ENCODE measurements around the gene CLDN19. TPM values are rescaled to one million over a fixed set of nuclear protein-coding genes. Genes with fewer than 3 reads are reported as not detected.

The CLDN19 gene
- polyA plus RNA-seq (ENCODE audit: insufficient read length in 4 of 4), result 100 to 1,000 TPM in 2 of 4 donors, 10 to 100 TPM in 2; 88.5 to 111 (median 102) TPM

DNA sequence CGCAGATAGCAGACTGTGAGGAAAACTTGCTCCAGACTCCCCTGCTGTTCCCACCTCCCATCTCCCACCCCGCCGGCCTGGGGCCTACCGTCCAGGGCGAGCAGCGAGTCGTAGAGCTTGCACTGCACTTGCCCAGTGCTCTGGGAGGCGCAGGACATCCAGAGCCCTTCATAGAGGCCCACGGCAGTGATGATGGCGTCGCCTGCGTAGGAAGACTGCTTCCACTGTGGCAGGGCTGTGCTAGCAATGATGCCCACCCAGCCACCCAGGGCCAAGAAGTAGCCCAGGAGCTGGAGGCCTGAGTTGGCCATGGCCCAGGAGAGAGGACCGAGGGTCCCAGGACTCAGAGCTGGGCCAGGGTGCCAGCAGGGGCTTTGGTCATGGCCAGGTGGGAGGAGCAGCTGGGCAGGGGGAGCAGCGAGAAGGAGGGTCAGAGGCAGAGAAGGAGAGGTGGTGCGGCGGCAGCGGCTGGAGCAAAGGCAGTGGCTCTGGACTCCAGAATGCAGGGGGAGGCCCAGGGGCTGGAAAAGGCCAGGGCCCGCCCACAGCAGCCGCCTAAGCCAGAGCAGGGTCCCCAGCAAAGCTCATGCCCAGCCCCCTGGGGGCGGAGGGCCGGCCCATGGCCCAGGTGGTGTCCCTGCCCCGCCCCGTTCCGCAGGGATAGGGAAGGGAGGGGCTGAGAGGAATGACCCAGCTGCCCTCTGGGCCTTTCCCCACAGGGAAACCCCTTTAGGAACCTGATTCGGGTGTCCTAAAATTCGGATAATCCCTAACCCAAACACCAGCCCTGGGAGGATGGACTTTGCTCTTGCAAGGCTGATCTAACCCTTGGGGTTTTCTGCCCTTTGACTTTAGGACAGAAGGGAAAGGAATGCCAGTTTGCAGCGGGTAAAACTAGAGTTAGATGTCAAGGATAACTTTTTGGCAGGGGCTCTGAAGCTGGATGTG lies at the start of gene CLDN19:
TSS of gene CLDN19 (minus strand) at position 484 of the 948 bp plus-strand sequence. CDS start at position 311, 173 bp downstream.
- DNase-seq (ENCODE audit: low read depth in 4 of 4, low spot score in 3 of 4), result peak in 1 of 4 donors; percentile 56

DNA sequence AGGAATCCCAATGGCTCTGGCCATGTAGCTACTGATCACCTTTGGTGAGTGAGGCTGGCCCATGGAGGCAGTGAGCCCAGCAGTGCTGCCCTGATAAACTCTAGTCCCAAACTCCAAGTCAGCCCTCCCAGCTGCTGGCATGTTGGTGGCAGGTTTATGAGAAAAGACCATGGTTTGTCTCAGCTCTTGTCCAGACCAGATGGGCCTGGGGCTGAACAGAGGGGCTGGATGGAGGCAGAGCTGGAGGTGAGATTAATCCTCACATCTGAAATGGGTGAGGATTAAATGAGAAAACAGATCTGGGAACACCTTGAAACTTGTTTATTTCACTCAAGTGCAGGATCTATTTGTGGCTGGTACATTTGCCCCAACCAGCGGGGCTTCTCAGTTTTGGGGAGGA lies 48.0 kb upstream of the CLDN19 start:
- no peak for DNase-seq (ENCODE audit: low read depth in 4 of 4, low spot score in 3 of 4)

DNA sequence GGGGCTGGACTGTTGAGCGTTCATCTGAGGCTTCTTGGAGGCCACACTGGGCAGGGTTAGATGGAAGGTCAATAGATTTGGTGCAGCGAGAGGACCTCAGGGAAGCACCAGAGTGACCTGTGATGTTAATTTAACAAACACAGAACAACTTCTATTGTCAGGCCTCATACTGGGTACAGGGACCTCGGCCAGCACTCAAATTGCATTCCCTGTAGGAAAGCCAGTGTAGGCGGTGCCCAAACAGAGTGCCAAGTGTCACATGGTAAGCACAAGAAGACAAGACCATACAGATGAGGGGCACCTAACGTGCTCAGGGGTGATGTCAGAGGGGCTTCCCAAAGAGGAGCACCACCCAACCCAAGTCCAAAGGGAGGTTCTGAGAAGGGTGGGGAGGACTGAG lies 46.1 kb upstream of the CLDN19 start:
- DNase-seq (ENCODE audit: low read depth in 4 of 4, low spot score in 3 of 4), result no peak

DNA sequence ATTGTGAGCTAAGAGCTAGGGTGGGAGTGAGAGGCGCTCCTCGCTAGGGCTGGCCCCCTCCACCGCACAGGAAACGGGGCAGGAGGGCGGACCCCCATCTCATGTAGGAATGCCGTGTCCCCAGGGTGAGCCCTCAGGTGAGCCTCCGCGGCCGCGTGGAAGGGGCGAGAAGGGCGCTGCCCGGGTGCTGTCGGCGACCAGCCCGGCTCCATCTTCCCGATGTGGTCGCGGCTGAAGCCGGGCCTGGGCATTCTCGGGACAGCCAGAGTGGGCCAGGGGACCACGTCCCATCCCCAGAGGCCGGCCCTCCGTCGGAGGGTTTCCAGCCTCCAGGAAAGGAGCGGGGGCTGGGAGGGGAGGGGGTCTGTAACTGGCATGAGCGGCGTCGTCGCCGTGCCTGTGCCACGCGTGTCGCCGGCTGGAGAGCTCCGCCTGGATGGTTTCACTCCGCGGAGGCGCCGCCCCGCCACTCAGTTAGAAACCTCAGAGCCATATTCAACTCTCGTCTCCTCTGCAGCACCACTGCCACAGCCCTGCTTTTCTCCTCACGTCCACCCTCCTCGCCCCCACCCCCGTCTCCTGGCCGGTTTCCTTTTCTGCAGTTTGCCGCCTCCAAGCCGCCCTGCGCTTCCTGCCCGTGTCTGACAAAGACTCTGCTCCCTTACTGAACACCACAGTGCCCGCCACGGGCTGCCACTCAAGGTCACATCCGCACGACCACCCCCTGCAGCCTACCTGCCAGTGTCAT lies 45.1 kb upstream of the CLDN19 start, which contains the start of gene TMEM269:
TSS of gene TMEM269 (plus strand) at position 46 of the 748 bp plus-strand sequence. CDS start 4,903 bp downstream, outside the sequence.
- DNase-seq (ENCODE audit: low read depth in 4 of 4, low spot score in 3 of 4), result peak in 1 of 4 donors; percentile 10

DNA sequence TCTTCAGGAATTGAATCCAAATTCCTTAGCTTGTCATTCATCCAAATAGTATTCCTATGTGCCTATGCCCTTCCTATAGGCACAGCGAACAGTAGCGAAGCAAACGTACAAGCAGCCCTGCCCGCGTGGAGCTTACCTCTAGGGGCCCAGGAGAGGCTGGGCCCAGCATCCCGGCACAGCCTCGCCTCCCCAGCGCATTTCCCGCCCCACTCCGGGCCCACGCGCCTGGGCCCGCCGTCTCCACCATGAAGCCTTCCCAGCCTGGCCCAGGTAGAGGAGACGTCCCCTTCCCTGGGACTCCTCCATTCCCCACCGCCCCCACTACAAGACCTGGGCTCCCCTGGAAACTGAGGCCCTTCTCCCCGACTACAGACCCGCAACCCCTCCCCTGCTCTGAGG lies 44.5 kb upstream of the CLDN19 start:
- no peak for DNase-seq (ENCODE audit: low read depth in 4 of 4, low spot score in 3 of 4)

GRCh38 chr1:42783092-42783491 lies 43.1 kb upstream of the CLDN19 start:
- DNase-seq (ENCODE audit: low read depth in 4 of 4, low spot score in 3 of 4), result no peak

GRCh38 chr1:42780176-42780575 lies 40.1 kb upstream of the CLDN19 start:
- DNase-seq (ENCODE audit: low read depth in 4 of 4, low spot score in 3 of 4), result no peak

- DNase-seq (ENCODE audit: low read depth in 4 of 4, low spot score in 3 of 4), result no peak
Measured at GRCh38 chr1:42779725-42780124, 39.7 kb upstream of the CLDN19 start.

DNA sequence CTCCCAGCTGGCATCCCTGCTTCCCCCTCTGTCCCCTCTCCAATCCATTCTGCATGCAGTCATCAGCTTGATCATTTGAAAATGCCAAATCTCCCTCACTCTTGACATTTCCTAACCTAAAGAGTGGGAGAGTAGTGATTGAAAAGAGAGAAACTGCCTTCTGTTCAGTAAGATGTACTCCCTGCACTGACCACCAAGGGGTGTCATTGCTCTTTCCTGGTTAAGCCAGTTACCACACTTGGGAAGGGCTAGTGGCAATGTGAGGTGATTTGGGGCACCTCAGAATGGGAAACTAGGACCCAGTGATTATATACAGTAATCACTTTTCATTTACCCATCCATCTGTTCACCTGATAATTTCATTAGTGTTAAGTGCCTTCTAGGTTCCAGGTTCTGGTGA lies 37.8 kb upstream of the CLDN19 start:
- no peak for DNase-seq (ENCODE audit: low read depth in 4 of 4, low spot score in 3 of 4)

GRCh38 chr1:42776502-42776901 lies 36.5 kb upstream of the CLDN19 start:
- DNase-seq (ENCODE audit: low read depth in 4 of 4, low spot score in 3 of 4), result no peak

- no peak for DNase-seq (ENCODE audit: low read depth in 4 of 4, low spot score in 3 of 4)
Measured at GRCh38 chr1:42774928-42775526, 35.0 kb upstream of the CLDN19 start.

DNA sequence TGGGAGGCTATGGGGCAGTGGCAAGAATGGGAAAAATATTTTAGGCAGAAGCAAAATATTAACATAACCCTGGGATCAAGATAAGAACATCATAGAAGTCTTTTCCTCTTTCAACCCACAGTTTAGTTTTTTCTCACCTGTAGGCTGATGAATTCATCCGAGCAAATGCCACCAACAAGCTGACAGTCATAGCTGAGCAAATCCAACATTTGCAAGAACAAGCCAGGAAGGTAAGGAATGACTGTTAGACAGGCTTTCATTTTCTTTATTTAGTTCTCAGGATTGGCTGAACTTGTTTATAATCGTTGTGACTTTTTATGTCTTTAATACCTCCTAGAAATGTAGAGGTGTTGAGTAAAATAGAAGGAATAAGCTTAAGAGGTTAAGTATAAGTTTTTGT lies 33.4 kb upstream of the CLDN19 start:
- no peak for DNase-seq (ENCODE audit: low read depth in 4 of 4, low spot score in 3 of 4)

GRCh38 chr1:42769811-42770210 lies 29.8 kb upstream of the CLDN19 start:
- DNase-seq (ENCODE audit: low read depth in 4 of 4, low spot score in 3 of 4), result no peak

GRCh38 chr1:42768172-42768571 lies 28.1 kb upstream of the CLDN19 start:
- DNase-seq (ENCODE audit: low read depth in 4 of 4, low spot score in 3 of 4), result no peak

- no peak for DNase-seq (ENCODE audit: low read depth in 4 of 4, low spot score in 3 of 4)
Measured at GRCh38 chr1:42767510-42768000, 27.5 kb upstream of the CLDN19 start.

DNA sequence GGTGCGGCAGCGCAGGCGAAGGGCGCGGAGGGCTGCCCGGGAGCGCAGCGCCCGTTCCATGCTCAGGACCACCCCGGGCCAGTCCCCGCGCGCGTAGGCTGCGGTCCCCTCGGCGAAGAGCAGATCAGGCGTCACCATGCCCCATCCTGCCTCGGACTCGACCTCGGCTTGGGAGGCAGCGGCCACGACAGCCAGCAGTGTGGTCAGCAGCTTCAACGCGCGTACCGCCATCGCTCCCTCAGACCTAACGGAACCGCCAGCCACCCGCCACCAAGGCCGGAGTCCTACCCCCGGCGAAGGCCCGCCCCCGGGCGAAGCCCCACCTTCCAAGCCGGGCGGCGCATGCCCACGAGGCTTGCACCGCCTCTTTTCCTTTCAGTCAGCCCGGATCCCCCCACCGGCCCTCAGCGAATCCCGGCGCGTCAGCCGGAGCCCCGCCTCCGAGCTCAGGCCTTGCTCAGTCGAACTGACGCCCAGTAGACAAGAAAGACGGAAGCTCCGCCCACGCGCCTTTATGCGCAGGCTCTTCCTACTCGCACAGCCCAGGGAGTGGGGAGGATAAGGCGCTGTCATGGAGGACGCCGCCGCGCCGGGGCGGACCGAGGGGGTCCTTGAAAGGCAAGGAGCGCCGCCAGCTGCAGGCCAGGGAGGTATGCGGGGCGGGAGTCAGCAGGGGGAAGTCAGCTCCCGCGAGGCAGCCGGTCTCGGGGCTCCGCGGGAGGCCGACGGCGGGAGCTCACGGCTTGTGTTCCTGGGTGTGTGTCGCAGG lies 26.9 kb upstream of the CLDN19 start, which contains the start of the genes C1orf50 and P3H1:
TSS of gene C1orf50 (plus strand) at position 509 of the 769 bp plus-strand sequence. CDS start at position 572, 63 bp downstream.
TSS of gene P3H1 (minus strand) at position 288 of the 769 bp plus-strand sequence. CDS start at position 231, 57 bp downstream.
- peak; percentile 99 for DNase-seq (ENCODE audit: low read depth in 4 of 4, low spot score in 3 of 4)

- peak in 2 of 4 donors; percentile 51 to 57 for DNase-seq (ENCODE audit: low read depth in 4 of 4, low spot score in 3 of 4)
Measured at GRCh38 chr1:42765832-42766740, 26.1 kb upstream of the CLDN19 start.

GRCh38 chr1:42765269-42765668 lies 25.2 kb upstream of the CLDN19 start:
- DNase-seq (ENCODE audit: low read depth in 4 of 4, low spot score in 3 of 4), result no peak

- DNase-seq (ENCODE audit: low read depth in 4 of 4, low spot score in 3 of 4), result no peak
Measured at GRCh38 chr1:42762269-42762668, 22.2 kb upstream of the CLDN19 start.

All from right renal pelvis (tissue), 4 donors.